Parathyroid adenoma (tissue), 2 donors: ENCODE results near the gene SLC5A5.

Source experiments
- H2AFZ ChIP-seq: fragments of 300-600 bp; sonication (generic); one replicate; pipeline ENCODE4 v1.7.0; 2017; ENCODE audit warnings: antibody characterized with exemption, mild to moderate bottlenecking
- H3K27ac ChIP-seq: fragments of 300-600 bp; sonication (generic); one replicate; pipeline ENCODE4 v1.7.0; 2017
- H3K27me3 ChIP-seq: fragments of 300-600 bp; sonication (generic); one replicate; pipeline ENCODE4 v1.7.0; 2017; ENCODE audit warnings: low read length; ENCODE audit not compliant: control insufficient read depth, insufficient read depth
- H3K36me3 ChIP-seq: fragments of 300-600 bp; sonication (generic); one replicate; pipeline ENCODE4 v1.7.0; 2017; ENCODE audit warnings: low read length; ENCODE audit not compliant: control insufficient read depth, insufficient read depth
- H3K4me1 ChIP-seq: fragments of 300-600 bp; sonication (generic); one replicate; pipeline ENCODE4 v1.7.0; 2017; ENCODE audit warnings: control low read depth
- H3K4me2 ChIP-seq: fragments of 300-600 bp; sonication (generic); one replicate; pipeline ENCODE4 v1.7.0; 2017; ENCODE audit warnings: low read length
- H3K4me3 ChIP-seq: fragments of 300-600 bp; sonication (generic); one replicate; pipeline ENCODE4 v1.7.0; 2017; ENCODE audit warnings: low read depth, low read length
- H3K79me2 ChIP-seq: fragments of 300-600 bp; sonication (generic); one replicate; pipeline ENCODE4 v1.7.0; 2017; ENCODE audit warnings: control low read depth
- H3K9ac ChIP-seq: fragments of 300-600 bp; sonication (generic); one replicate; pipeline ENCODE4 v1.7.0; 2017; ENCODE audit warnings: mild to moderate bottlenecking
- H3K9me3 ChIP-seq: fragments of 300-600 bp; sonication (generic); one replicate; pipeline ENCODE4 v1.7.0; 2017; ENCODE audit warnings: low read length; ENCODE audit not compliant: control insufficient read depth
- CTCF ChIP-seq: fragments of 300-600 bp; sonication (generic); IDR thresholded peaks from one replicate; pipeline ENCODE4 v1.7.0; 2017; ENCODE audit warnings: antibody characterized with exemption, mild to moderate bottlenecking
- donor health status: primary hyperparathyroidism.

The SLC5A5 gene

GRCh38 chr19:17938092-17938845 is 66.5 kb downstream of the SLC5A5 start:
- Histone ChIP-seq H3K27ac (no peak overlapping the region), H3K4me2 (no peak overlapping the region), H3K4me3 (no peak overlapping the region), H3K9ac (no peak overlapping the region), H3K79me2 (peaks cover 1% of the 10 kb centered on the region), H3K4me1 (peaks cover 5% of the 10 kb centered on the region), H2AFZ (no peak overlapping the region), H3K9me3 (no peaks in the 10 kb centered on the region), H3K27me3 (no peaks in the 10 kb centered on the region), H3K36me3 (no peaks in the 10 kb centered on the region)
- peak; percentile 94 for TF ChIP-seq CTCF

- Histone ChIP-seq H3K9ac (no peak overlapping the region), H3K4me3 (no peak overlapping the region), H3K36me3 (no peaks in the 10 kb centered on the region), H3K4me2 (no peak overlapping the region), H2AFZ (no peak overlapping the region), H3K9me3 (no peaks in the 10 kb centered on the region), H3K4me1 (no peaks in the 10 kb centered on the region), H3K79me2 (no peaks in the 10 kb centered on the region), H3K27me3 (no peaks in the 10 kb centered on the region), H3K27ac (no peak overlapping the region)
- no peak for TF ChIP-seq CTCF
Observed at GRCh38 chr19:17942181-17942580, 70.4 kb downstream of the SLC5A5 start.

GRCh38 chr19:17942582-17943273 is 71.0 kb downstream of the SLC5A5 start:
- H3K4me2 ChIP-seq, result no peak overlapping the region
- H2AFZ ChIP-seq, result no peak overlapping the region
- H3K9ac ChIP-seq, result no peak overlapping the region
- no peaks in the 10 kb centered on the region for H3K36me3 ChIP-seq
- no peaks in the 10 kb centered on the region for H3K27me3 ChIP-seq
- H3K9me3 ChIP-seq, result no peaks in the 10 kb centered on the region
- no peak overlapping the region for H3K4me3 ChIP-seq
- no peaks in the 10 kb centered on the region for H3K79me2 ChIP-seq
- no peaks in the 10 kb centered on the region for H3K4me1 ChIP-seq
- H3K27ac ChIP-seq, result no peak overlapping the region
- no peak for TF ChIP-seq CTCF

GRCh38 chr19:17943274-17944221 is 71.8 kb downstream of the SLC5A5 start:
- Histone ChIP-seq H3K36me3 (no peaks in the 10 kb centered on the region), H3K79me2 (no peaks in the 10 kb centered on the region), H3K27ac (no peak overlapping the region), H3K4me1 (no peaks in the 10 kb centered on the region), H3K4me2 (no peak overlapping the region), H3K9ac (no peak overlapping the region), H3K4me3 (no peak overlapping the region), H3K27me3 (no peaks in the 10 kb centered on the region), H2AFZ (no peak overlapping the region), H3K9me3 (no peaks in the 10 kb centered on the region)
- no peak for TF ChIP-seq CTCF
